HL-60 (cell line): Measurements from ENCODE around the gene RARRES1.

Experiments
- CTCF ChIP-seq: IDR thresholded peaks from one replicate; pipeline ENCODE4 v1.5.1; 2011; ENCODE audit warnings: low read length, control low read depth, inconsistent platforms; ENCODE audit not compliant: insufficient read depth
- GABPA ChIP-seq: IDR thresholded peaks from 2 replicates; pipeline ENCODE4 v1.6.1; 2012; ENCODE audit warnings: low read depth
- POLR2AphosphoS5 ChIP-seq: IDR thresholded peaks from 2 replicates; pipeline ENCODE4 v1.6.1; 2012; ENCODE audit warnings: low read depth
- REST ChIP-seq: IDR thresholded peaks from 2 replicates; pipeline ENCODE4 v1.6.1; 2012; ENCODE audit warnings: low read depth; ENCODE audit not compliant: insufficient replicate concordance
- SPI1 ChIP-seq: IDR thresholded peaks from 2 replicates; pipeline ENCODE4 v1.6.1; 2012; ENCODE audit warnings: low read depth, mild to moderate bottlenecking, borderline replicate concordance

- TF ChIP-seq REST = no peak
- TF ChIP-seq CTCF = no peak
- no peak for TF ChIP-seq GABPA
- no peak for TF ChIP-seq POLR2AphosphoS5
- TF ChIP-seq SPI1 = no peak
Observed at GRCh38 chr3:158763421-158763820, 31.2 kb upstream of the RARRES1 start.
